K562 treated with DMSO at 1 percent for 4 hours (cell line): Measurements from ENCODE around the gene CELA2B. TPM values are rescaled to one million over a fixed set of nuclear protein-coding genes. Genes with fewer than 3 reads are reported as not detected.

Experiments
- total RNA-seq: library from RNA; unstranded; fragments of 300-600 nt; gene quantifications from 2 replicates; pipeline ENCODE4 v1.2.3, GENCODE V29; 2022; ENCODE audit not compliant: insufficient read depth

Gene CELA2B
- not detected in 2 replicates for total RNA-seq

DNA sequence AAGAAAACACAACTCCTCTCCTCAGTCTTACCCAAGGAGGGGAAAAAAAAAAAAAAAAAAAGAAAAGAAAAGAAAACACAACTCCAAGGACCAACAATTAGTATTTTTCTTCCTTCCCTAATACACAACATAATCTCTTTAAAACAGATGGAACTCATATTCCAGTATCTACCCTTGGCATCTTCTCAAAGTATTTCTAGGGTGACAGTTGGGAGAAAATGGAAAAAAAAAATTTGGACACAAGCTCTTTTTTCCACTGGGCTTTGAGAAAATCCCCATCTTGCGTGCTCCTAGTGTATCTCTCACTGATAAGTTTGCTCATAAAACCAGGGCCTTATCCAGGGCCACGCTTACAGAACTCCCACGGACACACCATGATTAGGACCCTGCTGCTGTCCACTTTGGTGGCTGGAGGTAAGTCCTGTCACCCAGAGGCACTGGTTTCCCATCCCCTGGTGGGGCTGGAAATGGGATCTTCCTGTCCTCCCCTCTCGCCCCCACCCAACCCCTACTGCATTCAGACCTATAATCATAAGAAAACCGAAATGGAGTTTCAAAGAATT lies at the start of gene CELA2B:
Gene CELA2B (plus strand): TSS at position 353 of the 563 bp plus-strand sequence. CDS start 22 bp downstream, at position 375.

DNA sequence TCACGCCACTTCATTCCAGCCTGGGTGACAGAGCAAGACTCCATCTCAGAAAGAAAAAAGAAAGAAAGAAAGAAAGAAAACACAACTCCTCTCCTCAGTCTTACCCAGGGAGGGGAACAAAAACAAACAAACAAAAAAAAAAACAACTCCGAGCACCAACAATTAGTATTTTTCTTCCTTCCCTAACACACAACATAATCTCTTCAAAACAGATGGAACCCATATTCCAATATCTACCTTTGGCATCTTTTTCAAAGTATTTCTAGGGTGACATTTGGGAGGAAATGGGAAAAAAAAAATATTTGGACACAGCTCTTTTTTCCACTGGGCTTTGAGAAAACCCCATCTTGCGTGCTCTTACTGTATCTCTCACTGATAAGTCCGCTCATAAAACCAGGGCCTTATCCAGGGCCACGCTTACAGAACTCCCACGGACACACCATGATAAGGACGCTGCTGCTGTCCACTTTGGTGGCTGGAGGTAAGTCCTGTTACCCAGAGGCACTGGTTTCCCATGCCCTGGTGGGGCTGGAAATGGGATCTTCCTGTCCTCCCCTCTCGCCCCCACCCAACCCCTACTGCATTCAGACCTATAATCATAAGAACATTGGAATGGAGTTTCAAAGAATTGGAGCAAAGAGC lies 19.5 kb upstream of the CELA2B start, which contains the start of gene CELA2A:
Gene CELA2A (plus strand): TSS at position 420 of the 642 bp plus-strand sequence. CDS start 22 bp downstream, at position 442.

DNA sequence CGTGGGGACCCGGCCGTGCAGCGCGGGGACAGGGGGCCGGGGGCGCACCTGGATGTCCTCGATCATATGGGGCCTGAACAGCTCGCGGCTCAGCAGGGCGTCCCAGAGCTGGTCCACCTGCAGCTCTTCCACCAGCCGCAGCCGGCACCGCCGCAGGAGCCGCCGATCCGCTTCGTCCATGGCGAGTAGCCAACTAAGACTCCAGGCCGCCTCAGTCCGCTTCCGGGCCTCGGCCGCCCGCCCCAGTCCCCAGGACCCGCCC lies 48.0 kb downstream of the CELA2B start, which contains the start of gene CASP9:
Gene CASP9 (minus strand): TSS at position 195 of the 262 bp plus-strand sequence. CDS start 15 bp downstream, at position 180.

DNA sequence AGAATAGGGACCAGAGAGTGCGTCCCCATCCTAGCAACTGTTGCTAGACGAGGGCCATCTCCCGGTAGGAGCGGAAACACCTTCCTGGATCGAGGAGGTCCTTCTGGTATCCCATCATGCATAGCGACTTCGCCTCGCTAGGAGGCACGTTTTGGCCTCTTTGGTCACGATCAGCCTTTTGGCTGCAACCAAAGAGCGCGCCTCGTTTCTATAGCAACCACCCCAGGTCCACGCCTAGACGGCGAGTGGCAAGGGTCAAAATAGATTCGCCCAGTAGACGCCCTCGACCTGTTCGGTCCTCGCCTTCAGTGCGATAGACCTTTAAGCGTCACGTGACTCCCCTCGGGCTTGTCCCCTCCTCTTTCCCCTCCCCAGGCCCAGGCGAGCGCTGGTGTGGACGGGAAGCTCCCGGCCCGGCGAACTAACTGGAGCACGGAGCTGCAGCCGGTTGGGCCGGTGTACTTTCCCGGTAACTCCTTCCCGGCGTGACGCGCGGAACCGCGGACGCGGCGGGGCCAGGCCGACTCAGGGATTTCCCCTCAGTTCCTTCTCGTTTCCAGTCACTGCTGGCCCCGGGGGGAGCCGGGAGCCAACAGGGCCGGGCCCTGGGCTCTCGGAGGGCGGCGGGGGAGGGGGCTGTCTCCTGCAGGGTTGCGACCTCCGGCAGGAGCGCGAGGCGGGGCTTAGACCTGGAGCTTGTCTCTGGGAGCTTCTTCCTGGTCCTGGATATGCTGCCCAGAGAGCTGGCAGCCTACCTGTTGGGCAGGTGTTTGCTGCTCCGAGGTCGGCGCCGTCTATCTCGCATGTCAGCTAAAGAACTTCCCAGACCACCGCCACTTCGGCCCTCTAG lies 50.8 kb downstream of the CELA2B start, which contains the start of gene DNAJC16:
Gene DNAJC16 (plus strand): TSS at position 359 of the 850 bp plus-strand sequence. CDS start 2,258 bp downstream, outside the sequence.

Other genes with a start within 250 kb of the CELA2B start
- gene FHAD1, start 228.9 kb upstream of the CELA2B start, total RNA-seq: 0.32 and 1.9 TPM in 2 replicates
- gene EFHD2, start 66.2 kb upstream of the CELA2B start, total RNA-seq: 59.8 and 63.3 TPM in 2 replicates
- not detected in 2 replicates for gene CTRC, start 37.7 kb upstream of the CELA2B start, total RNA-seq
- not detected in 2 replicates for gene CELA2A, start 19.4 kb upstream of the CELA2B start, total RNA-seq
- gene CASP9, start 48.1 kb downstream of the CELA2B start, total RNA-seq: 37.2 and 39.4 TPM in 2 replicates
- 4.5 and 7.2 TPM in 2 replicates for gene DNAJC16, start 50.7 kb downstream of the CELA2B start, total RNA-seq
- gene AGMAT, start 108.9 kb downstream of the CELA2B start, total RNA-seq: not detected in 2 replicates
- gene DDI2, start 141.4 kb downstream of the CELA2B start, total RNA-seq: 11.0 and 14.6 TPM in 2 replicates
- gene PLEKHM2, start 208.2 kb downstream of the CELA2B start, total RNA-seq: 85.4 and 88.8 TPM in 2 replicates